Fibroblast of peridontal ligament (primary cell): Measurements from ENCODE around the gene FMNL2.

ENCODE experiments used
- DNase-seq: peaks from one replicate; pipeline ENCODE4 v3.0.0-alpha.2; 2010; ENCODE audit errors: extremely low read depth

The FMNL2 gene

DNA sequence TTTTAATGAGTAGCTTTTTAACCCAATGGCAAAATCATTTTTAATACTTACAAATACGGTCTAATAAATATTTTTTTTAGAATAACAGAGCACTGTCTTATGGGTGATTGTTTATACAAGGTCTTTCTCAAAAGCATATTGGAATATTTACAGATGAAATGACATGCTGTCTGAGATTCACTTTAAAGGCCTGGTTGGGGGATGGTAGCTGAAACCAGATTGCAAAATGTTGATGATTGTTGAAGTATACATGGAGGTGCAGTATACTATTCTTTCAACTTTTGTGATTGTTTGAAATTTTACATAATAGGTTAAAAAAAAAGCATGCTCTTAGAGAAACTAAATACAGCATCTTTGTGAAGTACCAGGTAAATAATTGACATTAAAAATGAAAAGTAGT is 111.2 kb downstream of the FMNL2 start:
- DNase-seq: no peak

DNA sequence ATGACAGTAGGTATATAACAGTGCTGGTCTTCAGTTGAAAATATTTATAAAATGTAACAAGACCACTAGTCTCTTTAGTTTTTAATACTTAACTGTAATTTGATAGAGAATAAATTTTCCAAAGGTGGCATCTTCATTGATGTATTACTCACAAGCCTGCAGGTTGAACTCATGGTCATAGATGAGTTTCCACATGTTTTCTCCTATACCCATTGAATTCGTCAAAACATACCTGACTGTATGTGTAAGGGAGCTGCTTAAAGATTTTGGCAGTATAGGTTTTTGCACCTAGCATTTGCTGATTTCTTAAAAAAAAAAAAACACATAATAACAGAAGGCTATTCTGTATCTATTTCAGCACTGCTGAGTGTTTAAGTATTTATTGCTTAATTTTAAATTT is 112.9 kb downstream of the FMNL2 start:
- no peak for DNase-seq

DNA sequence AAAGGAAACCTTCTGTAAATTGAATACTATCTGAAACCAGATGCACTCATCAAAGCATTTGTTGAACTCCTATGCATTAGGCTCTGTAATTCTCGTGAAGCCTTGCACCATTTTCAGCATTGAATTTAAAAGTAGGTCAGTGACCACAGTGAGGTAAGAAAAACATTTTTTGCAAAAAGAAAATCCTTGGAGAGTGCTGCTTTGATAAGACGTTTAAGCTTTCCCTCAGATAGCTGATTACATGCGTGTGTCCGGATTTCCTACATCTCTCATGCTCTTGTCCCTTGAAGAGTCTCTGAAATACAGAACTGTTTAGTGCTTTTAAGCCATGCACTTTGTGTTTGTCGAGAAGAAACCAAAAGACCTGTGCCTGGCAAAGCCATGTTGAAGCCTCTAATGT is 113.6 kb downstream of the FMNL2 start:
- DNase-seq: no peak

DNA sequence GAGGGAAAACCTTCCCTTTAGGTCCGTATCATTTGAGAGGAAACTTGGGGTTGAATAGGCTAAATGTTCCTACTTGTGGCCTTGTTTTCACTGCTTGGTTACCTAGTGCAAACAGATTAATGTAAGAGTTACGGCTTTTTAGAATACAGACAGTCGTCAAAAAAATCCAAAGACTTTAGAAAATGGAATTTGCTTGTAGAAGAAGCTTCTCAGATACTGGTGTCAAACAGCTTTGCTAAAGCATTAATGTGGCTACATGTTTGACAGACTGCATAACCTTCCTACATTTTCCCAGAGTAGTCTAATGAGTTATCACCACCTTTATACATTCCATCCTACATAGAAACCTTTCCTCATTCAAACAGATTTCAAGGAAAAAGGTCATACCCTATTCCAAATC is 114.6 kb downstream of the FMNL2 start:
- no peak for DNase-seq

DNA sequence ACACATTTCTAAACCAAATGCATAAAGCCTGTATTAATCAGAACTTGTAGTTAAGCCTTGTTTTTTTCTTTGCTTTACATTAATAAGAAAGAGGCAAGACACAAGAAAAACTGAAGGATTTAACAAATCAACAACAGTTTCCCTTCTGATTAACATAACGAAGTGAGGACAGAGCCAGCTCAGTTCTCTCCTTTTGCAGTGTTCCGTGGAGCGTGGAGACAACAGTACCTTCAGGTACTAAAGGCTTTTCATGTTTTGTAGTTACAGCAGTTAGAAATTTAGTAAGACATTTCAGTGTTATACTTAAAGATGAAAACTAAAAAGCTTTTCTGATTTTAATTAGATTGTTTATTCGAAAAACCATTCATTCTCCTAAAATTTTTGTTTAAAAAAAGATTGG is 115.2 kb downstream of the FMNL2 start:
- DNase-seq: no peak

DNA sequence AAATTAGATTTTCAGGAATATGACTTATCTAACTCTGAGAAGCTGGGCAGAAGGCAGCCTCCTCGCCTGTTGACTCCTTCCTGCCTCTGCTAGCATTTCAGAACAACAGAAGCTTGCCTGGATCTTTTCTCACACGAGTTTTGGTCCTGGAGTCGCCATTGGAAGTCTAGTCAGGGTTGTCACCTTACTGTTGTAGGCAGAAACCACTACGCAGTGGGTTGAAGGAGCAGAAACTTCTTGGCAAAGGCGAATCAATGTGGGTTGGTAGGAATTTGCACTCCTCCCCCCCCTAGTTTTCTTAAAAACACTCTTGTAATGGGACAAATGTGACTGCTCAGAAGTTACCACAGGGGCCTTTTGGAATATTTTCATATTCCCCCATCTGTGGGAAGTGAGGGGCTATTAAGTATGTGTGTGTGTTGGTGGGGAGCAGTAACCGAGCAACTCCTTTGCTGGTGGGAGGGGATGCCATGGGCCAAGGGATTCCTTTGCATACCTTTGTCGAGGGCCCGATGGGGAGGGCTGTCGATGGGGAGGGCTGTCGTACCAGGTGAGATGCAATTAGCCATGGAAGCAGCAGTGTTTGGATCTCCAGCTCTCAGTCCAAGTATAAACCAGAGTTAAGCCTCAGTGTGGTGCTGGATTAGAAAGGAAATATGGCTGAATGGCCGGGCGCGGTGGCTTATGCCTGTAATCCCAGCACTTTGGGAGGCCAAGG is 117.4 kb downstream of the FMNL2 start:
- DNase-seq: no peak

DNA sequence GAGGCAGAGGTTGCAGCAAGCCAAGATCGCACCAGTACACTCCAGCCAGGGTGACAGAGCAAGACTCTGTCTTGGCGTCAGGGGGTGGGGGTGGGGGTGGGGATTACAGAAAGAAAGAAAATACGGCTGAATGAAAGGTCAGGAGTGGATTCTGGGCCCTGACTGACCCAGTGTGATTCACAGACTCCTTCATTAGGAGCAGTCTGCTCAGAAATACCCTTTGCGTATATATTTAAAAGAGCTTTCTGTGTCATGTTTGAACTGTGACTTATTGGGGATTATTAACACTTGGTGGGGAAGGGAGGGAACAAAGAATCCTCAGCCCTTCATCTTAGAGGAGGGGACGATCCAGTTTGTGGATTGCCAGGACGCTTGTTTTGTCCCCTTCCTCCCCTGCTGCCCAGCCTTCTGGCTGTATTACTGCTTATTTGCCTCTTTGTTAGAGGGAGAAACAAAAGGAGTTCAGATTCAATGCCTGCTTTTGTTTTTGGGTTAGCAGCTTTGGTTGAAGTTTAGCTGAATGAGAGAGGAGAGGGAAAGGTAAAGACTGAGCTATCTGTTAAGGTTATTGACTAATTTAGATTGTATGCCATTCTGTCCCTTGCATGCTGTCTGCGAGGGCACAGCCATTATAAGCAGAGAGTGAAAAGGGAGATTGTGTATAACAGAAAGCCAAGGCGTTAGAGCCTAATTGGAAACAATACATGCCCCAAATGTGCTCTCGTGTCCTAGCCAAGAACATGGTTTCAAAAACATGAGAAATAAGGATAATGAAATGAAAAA is 118.3 kb downstream of the FMNL2 start:
- no peak for DNase-seq

DNA sequence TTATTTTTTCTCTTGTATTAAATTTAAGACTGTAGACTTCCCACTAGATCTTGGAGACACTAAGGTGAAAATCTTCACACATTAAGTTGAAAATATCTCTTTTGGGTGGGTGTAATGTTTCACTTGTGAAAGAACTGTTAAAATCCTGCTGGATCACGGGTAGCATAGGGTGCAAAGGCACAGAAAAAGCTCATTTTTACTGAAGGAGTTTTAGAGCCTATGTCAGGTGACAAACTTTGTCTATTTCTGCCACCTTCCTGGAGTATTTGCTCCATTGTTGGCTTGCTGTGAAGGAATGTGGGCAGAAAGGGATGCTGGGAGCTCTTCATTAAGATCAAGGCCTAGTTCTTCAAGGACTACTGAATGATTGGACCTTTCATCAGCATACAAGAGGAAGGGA is 119.4 kb downstream of the FMNL2 start:
- no peak for DNase-seq

DNA sequence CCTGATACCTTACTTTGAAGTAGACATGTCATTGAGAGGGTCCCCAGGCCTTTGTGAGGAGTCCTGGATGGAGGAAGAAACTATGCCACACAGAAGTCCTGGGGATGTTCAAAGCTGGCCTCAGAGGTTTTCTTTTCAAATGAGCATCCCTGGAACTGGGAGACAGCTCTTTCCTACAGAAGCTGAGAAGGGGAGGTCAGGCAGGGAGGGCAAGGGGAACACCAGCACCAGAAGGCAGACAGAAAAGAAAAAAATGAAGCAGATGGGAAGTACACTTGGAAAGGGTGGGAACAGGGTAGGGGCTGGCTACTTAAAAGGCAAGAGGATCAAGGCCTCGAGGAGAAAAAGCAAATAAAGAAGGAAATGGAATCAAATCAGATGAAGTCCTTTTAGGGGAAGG is 120.0 kb downstream of the FMNL2 start:
- DNase-seq: no peak

DNA sequence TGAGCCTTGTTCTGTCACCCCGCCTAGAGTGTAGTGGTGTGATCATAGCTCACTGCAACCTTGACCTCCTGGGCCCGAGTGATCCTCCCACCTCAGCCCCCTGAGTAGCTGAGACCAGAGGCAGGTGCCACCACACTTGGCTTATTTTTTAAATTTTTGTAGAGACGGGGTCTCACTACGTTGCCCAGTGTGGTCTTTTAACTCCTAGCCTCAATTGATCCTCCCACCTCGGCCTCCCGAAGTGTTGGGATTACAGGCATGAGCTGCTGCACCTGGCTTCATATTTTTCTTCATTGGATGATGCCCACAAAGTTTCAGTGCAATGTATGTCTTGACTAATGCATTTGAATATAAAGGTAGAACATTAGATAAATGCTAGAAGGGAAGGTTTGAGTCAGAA is 120.8 kb downstream of the FMNL2 start:
- DNase-seq: no peak

DNA sequence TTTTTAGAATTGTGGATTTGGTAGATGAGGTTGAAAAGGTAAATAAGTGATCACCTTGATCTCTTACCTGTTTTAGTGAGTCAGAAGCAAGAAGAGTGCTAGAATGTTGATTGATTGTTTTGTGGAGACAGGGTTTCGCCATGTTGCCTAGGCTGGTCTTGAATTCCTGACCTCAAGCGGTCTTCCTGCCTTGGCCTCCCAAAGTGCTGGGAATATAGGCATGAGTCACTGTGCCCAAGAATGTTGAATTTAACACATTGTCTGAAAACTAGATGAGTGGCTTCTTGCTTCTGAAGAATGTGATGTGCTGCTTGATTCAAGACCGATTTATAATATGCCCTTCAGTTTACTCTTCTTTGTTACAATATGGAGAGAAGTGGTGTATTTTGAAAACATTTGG is 121.3 kb downstream of the FMNL2 start:
- DNase-seq: no peak

DNA sequence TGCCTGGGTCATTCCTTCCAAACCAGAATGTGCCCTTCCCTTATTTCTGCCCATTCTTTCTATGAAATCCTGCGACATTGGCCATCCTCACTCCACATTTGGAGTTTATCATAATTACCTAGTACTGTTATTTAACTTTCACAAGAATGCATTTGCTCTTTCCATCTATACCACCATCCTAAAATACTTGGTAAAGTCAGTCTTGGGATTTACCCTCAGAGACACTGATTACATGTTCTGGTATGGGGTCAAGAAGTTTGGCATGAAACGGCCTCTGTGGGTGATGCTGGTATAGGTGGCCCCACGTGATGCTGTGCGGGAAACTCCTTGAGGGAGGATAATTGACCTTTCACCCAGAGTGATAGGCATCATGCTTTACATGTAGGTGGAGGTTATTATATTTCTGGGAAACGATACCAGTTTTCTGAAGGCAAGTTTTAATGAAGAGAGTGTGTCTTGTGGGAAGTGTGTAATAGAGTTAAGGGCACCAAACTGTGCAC is 123.5 kb downstream of the FMNL2 start:
- DNase-seq: no peak

DNA sequence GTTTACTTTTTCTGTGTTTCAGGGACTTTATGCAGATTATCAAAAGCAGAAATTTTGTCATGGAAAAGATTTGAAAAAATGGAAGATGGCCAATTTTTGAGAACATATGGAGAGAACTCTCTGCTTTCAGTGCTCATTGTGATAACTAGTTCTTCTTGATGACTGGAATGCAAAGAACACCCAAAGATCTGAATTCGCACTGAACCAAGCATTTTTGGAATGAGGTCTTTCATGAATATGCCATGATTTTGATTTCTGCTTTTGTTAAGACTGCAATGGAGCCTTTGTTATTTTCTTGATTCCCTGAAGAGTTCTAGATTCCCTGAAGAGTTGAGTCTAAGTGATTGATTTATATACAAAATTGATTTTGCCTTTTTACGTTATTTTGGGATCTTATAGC is 124.1 kb downstream of the FMNL2 start:
- no peak for DNase-seq

DNA sequence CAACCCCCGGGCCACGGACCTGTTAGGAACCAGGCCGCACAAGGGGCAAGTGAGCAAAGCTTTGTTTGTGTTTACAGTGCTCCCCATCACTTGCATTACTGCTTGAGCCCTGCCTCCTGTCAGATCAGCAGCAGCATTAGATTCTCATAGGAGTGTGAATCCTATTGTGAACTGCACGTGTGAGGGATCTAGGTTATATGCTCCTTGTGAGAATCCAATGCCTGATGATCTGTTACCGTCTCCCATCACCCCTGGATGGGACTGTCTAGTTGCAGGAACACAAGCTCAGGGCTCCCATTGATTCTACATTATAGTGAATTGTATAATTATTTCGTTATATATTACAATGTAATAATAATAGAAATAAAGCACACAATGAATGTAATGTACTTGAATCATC is 125.6 kb downstream of the FMNL2 start:
- DNase-seq: no peak

DNA sequence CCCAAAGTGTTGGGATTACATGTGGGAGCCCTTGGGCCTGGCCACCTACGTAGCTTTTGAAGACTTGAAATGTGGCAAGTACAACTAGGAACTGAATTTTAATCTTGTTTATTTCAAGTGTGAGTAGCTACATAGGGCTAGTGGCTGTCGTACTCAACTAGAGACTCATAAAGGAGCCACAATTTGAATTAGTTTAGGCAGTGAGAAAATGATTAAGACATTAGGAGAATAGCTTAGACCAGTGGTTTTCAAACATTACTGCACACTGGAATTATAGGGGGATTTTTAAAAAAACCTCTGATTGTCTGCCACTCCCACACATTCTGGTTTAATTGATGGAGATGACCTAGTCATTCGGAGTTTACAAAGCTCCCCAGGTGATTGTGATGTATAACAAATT is 127.1 kb downstream of the FMNL2 start:
- no peak for DNase-seq

DNA sequence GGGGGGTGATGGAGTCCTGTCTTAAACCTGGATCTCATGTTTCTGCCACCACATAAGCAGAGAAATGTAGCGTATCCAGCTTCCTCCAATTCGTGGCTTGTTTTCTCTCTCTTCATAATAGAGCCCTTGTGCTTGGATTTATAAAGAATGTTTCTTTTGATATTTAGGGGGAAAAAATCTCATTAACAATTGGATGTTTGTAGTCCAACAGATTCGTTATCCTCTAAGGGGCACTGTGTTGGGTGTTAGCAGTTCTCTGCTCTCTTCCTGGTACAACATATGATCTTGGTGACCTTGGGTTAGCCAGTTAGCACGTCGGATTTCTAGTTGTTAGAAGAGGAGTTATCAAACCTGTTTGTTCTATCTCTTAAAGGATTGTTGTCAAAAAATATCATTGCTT is 127.8 kb downstream of the FMNL2 start:
- no peak for DNase-seq

DNA sequence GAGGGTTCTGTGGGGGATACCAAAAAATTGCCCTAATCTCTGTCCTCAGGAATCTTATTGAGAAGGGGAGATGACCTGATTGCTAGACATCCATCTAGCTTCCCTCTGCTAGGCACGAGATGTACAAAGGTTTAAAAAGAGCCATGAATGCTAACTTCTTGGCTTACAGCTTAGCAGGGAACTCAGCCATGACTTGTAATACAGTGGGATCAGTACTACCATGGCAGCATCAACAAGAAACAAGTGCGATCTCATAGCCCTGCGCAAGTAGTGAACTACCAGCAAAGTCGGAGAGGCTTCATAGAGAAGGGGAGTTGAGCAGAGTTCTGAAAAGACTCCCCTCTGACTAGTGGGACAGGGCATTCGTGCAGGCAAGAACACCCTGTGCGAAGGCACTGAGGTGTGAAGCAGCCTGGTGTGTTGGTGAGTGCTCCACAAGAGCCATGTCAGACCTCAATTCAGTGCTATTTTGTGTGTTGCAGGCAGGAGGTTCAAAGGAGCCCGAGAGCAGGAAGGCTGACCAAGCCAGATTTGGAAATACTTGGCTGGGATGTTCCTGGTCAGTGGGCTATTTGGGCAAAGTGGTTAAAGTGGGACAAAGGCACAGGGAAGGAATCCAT is 130.0 kb downstream of the FMNL2 start:
- no peak for DNase-seq

DNA sequence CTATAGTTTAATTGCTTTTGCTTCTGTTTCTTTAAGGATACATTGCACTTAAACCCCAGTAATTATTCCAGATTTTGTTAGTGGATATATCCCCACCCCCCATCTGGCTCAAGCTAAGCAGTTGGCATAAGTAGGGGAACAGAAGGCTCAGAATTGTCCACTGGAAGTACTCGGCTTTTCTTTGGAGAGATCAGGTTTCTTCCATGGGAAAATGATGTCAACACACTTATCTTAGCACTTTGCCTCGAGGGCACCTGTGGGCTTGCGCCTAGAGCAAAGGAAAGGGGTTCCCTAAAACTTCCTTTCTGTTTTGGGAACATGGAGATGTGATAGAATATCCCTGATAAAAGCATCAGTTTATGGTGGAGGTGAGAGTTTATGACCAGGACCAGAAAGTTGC is 130.6 kb downstream of the FMNL2 start:
- DNase-seq: no peak

DNA sequence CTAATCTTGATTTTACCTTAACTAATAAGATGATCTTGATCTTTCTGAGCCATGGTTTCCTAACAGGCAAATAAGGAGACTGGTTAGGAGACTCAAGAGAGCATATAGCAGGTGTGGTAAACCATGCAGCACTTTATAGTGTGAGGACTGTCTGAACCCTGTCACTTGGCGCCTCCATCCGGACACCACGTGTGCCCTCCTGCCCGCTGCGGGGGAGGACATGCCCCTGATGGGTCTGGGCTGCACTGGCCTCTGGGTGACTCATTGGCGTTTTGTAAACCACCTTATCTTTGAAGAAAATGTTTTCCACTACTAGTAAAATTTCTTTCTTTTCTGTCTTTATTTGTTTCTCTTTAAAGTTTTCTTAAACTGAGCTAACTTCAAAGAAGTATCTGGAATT is 131.1 kb downstream of the FMNL2 start:
- DNase-seq: no peak

DNA sequence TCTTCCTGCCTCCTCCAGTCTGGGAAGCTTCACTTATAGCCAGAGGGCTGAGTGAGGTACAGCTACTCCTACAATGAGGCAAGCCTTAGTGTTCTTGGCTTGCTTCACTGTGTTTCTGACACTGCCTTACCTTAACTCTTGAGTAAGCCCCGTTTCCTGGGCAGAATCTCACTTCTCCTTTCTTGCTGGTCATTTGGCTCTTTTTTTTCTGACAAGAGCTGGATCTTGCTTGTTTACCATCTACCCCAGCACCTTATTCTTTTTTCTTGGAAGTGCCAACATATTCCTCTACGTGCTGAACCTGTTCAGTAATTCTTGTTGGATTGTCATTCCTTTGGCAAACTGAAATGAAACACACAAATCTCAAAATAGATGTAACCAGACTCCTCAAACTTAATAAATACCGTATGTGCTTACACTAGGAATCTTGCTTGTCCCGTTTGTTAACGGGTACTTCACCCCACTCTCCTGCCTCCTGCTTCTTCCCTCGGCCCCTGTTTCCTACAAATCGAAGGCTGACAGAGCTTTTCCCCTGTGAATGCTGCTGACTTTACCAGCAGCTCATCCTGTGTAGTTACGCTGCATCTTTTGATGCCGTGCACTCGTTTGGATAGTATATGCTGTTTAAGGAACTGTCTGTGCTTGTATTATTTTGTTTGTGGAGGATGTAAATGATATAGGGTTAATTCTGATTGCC is 132.2 kb downstream of the FMNL2 start:
- peak; percentile 59 for DNase-seq

DNA sequence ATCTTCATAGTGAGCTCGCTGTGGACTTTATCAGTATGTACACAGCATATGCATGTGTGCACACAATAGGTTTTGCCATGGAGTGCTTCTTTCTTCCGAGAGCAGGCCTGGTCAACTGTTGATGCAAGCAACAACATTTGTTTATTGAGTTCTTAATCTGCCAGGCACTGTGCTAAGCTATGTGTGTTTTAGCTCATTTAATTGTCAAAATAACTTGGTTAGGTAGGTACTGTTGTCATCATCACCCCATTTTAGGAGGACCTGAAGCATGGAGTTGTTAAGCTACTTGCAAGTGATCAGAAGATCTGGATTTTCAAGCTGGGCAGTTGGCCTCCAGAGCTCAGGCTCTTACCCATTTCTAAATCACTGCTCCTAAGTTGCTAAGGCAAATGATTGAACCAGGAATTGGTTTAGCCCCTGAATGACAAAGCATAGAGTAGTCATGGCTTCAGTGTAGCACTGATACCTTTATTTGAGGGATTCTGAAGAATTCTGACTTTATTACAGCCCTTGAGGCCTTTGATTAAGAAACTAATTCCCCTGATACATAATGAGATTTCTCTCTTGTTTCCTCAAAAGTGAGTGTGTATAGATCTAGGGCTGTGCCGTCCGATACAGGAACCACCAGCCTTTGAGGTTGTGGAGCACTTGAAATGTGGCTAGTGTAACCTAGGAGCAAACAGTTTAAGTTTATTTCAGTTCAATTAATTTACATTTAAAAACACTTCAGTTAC is 132.9 kb downstream of the FMNL2 start:
- no peak for DNase-seq
